Nephron (organoid): ENCODE measurements around the gene TLE4.

Experiments used
- H3K27ac Mint-ChIP-seq, 3 experiments: 2 replicates each; pipeline ENCODE4 v1.8.0; 2020; ENCODE audit warnings: mixed read lengths in 3 of 3, mild to moderate bottlenecking in 2 of 3, moderate library complexity in 1 of 3
- H3K27me3 Mint-ChIP-seq: 2 replicates; pipeline ENCODE4 v1.8.0; 2021; ENCODE audit warnings: low read depth, mild to moderate bottlenecking, moderate library complexity, mixed read lengths
- H3K36me3 Mint-ChIP-seq: 2 replicates; pipeline ENCODE4 v1.8.0; 2020; ENCODE audit warnings: low read depth, mixed read lengths
- H3K4me1 Mint-ChIP-seq: 2 replicates; pipeline ENCODE4 v1.8.0; 2020; ENCODE audit warnings: mixed read lengths
- H3K4me3 Mint-ChIP-seq, 3 experiments: 2 replicates each; pipeline ENCODE4 v1.8.0; 2020; ENCODE audit warnings: mild to moderate bottlenecking in 3 of 3, mixed read lengths in 3 of 3, moderate library complexity in 2 of 3
- H3K9me3 Mint-ChIP-seq: 2 replicates; pipeline ENCODE4 v1.8.0; 2020; ENCODE audit warnings: mixed read lengths
- CTCF ChIP-seq, 3 experiments: fragments of 200-600 bp; sonication (generic); IDR thresholded peaks; one replicate each; pipeline ENCODE4 v1.5.0; 2021; ENCODE audit warnings: antibody characterized with exemption in 3 of 3; ENCODE audit not compliant: unreplicated experiment in 3 of 3

Gene TLE4

GRCh38 chr9:79765466-79765865 lies 193.7 kb downstream of the TLE4 start:
- no peak overlapping the region for H3K27ac Mint-ChIP-seq
- H3K27me3 Mint-ChIP-seq = peaks cover 27% of the 10 kb centered on the region
- no peak overlapping the region for H3K4me3 Mint-ChIP-seq
- H3K9me3 Mint-ChIP-seq = peaks cover 3% of the 10 kb centered on the region
- H3K4me1 Mint-ChIP-seq = peaks cover 18% of the 10 kb centered on the region
- TF ChIP-seq CTCF (IDR thresholded peaks at IDR 0.05; ENCODE audit: unreplicated experiment in 3 of 3) = no peak
- no peaks in the 10 kb centered on the region for H3K36me3 Mint-ChIP-seq

GRCh38 chr9:79766091-79766490 lies 194.3 kb downstream of the TLE4 start:
- Mint-ChIP-seq H3K9me3 (no peaks in the 10 kb centered on the region), H3K27me3 (peaks cover 27% of the 10 kb centered on the region), H3K27ac (no peak overlapping the region), H3K4me3 (no peak overlapping the region), H3K4me1 (peaks cover 18% of the 10 kb centered on the region), H3K36me3 (no peaks in the 10 kb centered on the region)
- TF ChIP-seq CTCF (IDR thresholded peaks at IDR 0.05; ENCODE audit: unreplicated experiment in 3 of 3) = no peak

GRCh38 chr9:79768194-79768593 lies 196.4 kb downstream of the TLE4 start:
- H3K4me3 Mint-ChIP-seq = no peak overlapping the region
- peaks cover 20% of the 10 kb centered on the region for H3K27me3 Mint-ChIP-seq
- H3K27ac Mint-ChIP-seq = no peak overlapping the region
- H3K36me3 Mint-ChIP-seq = no peaks in the 10 kb centered on the region
- H3K9me3 Mint-ChIP-seq = no peaks in the 10 kb centered on the region
- H3K4me1 Mint-ChIP-seq = peaks cover 18% of the 10 kb centered on the region
- no peak for TF ChIP-seq CTCF (IDR thresholded peaks at IDR 0.05; ENCODE audit: unreplicated experiment in 3 of 3)

GRCh38 chr9:79769476-79770275 lies 197.9 kb downstream of the TLE4 start:
- Mint-ChIP-seq H3K4me1 (peaks cover 11% of the 10 kb centered on the region), H3K27me3 (peaks cover 15% of the 10 kb centered on the region)

GRCh38 chr9:79774356-79774755 lies 202.6 kb downstream of the TLE4 start:
- no peaks in the 10 kb centered on the region for H3K9me3 Mint-ChIP-seq
- H3K27me3 Mint-ChIP-seq = peaks cover 5% of the 10 kb centered on the region
- no peaks in the 10 kb centered on the region for H3K36me3 Mint-ChIP-seq
- H3K27ac Mint-ChIP-seq = no peak overlapping the region
- TF ChIP-seq CTCF (IDR thresholded peaks at IDR 0.05; ENCODE audit: unreplicated experiment in 3 of 3) = no peak
- H3K4me1 Mint-ChIP-seq = no peaks in the 10 kb centered on the region
- H3K4me3 Mint-ChIP-seq = no peak overlapping the region

More at GRCh38 chr9:79769476-79770275, 197.9 kb downstream of the TLE4 start:
- Mint-ChIP-seq H3K27ac (no peak overlapping the region), H3K36me3 (no peaks in the 10 kb centered on the region), H3K4me3 (no peak overlapping the region), H3K9me3 (no peaks in the 10 kb centered on the region)
- no peak for TF ChIP-seq CTCF (IDR thresholded peaks at IDR 0.05; ENCODE audit: unreplicated experiment in 3 of 3)
